ENCODE measurements around the gene CFAP300.

DNA sequence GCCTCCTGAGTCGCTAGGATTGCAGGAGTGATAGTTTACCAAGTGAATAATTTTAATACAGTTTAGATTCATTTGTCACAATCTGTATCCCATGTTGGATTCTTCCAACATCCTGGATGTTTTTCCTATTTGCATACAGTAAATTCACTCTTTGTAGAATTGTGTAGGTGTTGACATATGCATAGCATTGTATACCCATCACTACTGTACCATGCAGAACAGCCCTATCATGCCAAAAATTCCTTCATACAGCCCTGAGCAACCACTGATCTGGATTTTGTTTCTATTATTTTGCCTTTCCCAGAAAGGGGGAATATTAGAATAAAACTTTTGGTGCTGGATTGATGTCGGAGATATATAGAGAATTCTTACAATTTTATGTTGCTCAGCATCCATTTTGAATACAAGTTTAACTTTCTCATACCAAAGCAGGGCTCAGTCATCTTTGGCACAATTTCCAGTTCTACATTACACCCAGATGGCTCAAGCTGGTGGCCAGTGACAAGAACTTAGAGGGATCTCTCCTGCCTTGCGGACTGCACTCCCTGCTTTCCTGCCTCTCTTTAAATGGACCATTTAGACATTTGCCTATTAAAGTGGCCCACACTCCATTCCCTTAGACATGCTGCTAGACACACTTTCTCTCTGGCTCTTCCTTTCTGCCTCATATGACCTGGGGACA lies 45.4 kb upstream of the CFAP300 start:
- no peak for TF ChIP-seq GABPA (IDR thresholded peaks at IDR 0.05; ENCODE audit: low read depth)
- TF ChIP-seq, protein P1, sequence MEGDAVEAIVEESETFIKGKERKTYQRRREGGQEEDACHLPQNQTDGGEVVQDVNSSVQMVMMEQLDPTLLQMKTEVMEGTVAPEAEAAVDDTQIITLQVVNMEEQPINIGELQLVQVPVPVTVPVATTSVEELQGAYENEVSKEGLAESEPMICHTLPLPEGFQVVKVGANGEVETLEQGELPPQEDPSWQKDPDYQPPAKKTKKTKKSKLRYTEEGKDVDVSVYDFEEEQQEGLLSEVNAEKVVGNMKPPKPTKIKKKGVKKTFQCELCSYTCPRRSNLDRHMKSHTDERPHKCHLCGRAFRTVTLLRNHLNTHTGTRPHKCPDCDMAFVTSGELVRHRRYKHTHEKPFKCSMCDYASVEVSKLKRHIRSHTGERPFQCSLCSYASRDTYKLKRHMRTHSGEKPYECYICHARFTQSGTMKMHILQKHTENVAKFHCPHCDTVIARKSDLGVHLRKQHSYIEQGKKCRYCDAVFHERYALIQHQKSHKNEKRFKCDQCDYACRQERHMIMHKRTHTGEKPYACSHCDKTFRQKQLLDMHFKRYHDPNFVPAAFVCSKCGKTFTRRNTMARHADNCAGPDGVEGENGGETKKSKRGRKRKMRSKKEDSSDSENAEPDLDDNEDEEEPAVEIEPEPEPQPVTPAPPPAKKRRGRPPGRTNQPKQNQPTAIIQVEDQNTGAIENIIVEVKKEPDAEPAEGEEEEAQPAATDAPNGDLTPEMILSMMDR (IDR thresholded peaks at IDR 0.05; ENCODE audit: insufficient read depth, low read length), result no peak
- TF ChIP-seq, protein P2, sequence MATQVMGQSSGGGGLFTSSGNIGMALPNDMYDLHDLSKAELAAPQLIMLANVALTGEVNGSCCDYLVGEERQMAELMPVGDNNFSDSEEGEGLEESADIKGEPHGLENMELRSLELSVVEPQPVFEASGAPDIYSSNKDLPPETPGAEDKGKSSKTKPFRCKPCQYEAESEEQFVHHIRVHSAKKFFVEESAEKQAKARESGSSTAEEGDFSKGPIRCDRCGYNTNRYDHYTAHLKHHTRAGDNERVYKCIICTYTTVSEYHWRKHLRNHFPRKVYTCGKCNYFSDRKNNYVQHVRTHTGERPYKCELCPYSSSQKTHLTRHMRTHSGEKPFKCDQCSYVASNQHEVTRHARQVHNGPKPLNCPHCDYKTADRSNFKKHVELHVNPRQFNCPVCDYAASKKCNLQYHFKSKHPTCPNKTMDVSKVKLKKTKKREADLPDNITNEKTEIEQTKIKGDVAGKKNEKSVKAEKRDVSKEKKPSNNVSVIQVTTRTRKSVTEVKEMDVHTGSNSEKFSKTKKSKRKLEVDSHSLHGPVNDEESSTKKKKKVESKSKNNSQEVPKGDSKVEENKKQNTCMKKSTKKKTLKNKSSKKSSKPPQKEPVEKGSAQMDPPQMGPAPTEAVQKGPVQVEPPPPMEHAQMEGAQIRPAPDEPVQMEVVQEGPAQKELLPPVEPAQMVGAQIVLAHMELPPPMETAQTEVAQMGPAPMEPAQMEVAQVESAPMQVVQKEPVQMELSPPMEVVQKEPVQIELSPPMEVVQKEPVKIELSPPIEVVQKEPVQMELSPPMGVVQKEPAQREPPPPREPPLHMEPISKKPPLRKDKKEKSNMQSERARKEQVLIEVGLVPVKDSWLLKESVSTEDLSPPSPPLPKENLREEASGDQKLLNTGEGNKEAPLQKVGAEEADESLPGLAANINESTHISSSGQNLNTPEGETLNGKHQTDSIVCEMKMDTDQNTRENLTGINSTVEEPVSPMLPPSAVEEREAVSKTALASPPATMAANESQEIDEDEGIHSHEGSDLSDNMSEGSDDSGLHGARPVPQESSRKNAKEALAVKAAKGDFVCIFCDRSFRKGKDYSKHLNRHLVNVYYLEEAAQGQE (IDR thresholded peaks at IDR 0.05; ENCODE audit: insufficient replicate concordance, low read depth), result no peak
